ENCODE measurements around the gene OR8B12. TPM values are rescaled to one million over a fixed set of nuclear protein-coding genes. Genes with fewer than 3 reads are reported as not detected.

OR8B12 gene
- total RNA-seq, 1 donor from 2014 or later: not detected

DNA sequence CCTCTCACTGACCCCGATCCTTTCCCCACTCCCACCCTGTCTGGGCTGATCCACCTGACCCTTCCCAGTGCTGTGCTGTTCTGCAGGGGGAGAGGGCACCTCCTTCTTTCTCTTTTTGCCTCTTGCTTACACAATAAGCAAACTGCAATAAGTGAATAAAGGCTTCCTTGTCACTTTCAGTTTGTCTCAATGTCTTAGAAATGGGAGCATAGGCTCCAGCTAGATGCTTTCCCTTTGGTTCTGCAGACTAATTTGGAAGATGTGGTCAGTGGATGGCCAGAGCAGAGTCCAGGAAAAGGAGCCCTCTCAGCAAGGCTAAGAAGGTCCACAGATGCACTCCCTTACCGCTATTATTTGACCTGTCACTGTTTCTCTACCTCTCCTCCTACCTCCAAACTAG, 9.4 kb downstream of the OR8B12 start:
- Mint-ChIP-seq H3K27me3 (ENCODE audit: unreplicated experiment) (no peaks in the 10 kb centered on the region), H3K36me3 (ENCODE audit: low read depth, unreplicated experiment) (peaks cover 3% of the 10 kb centered on the region), H3K4me3 (ENCODE audit: unreplicated experiment) (no peak overlapping the region), H3K27ac (ENCODE audit: unreplicated experiment) (no peak overlapping the region), H3K4me1 (ENCODE audit: unreplicated experiment) (peaks cover 14% of the 10 kb centered on the region), H3K9me3 (ENCODE audit: unreplicated experiment) (no peaks in the 10 kb centered on the region)
- no peak for DNase-seq (ENCODE audit: low spot score)
- no peak for TF ChIP-seq CTCF (IDR thresholded peaks at IDR 0.05; ENCODE audit: unreplicated experiment)

GRCh38 chr11:124533626-124534025, 9.8 kb downstream of the OR8B12 start:
- DNase-seq (ENCODE audit: low spot score): no peak
- peaks cover 14% of the 10 kb centered on the region for H3K4me1 Mint-ChIP-seq (ENCODE audit: unreplicated experiment)
- no peaks in the 10 kb centered on the region for H3K27me3 Mint-ChIP-seq (ENCODE audit: unreplicated experiment)
- no peaks in the 10 kb centered on the region for H3K9me3 Mint-ChIP-seq (ENCODE audit: unreplicated experiment)
- no peak overlapping the region for H3K4me3 Mint-ChIP-seq (ENCODE audit: unreplicated experiment)
- no peak overlapping the region for H3K27ac Mint-ChIP-seq (ENCODE audit: unreplicated experiment)
- peaks cover 3% of the 10 kb centered on the region for H3K36me3 Mint-ChIP-seq (ENCODE audit: low read depth, unreplicated experiment)
- no peak for TF ChIP-seq CTCF (IDR thresholded peaks at IDR 0.05; ENCODE audit: unreplicated experiment)

- Mint-ChIP-seq H3K36me3 (ENCODE audit: low read depth, unreplicated experiment) (no peaks in the 10 kb centered on the region), H3K4me1 (ENCODE audit: unreplicated experiment) (peaks cover 15% of the 10 kb centered on the region), H3K4me3 (ENCODE audit: unreplicated experiment) (no peak overlapping the region), H3K9me3 (ENCODE audit: unreplicated experiment) (no peaks in the 10 kb centered on the region), H3K27ac (ENCODE audit: unreplicated experiment) (no peak overlapping the region), H3K27me3 (ENCODE audit: unreplicated experiment) (no peaks in the 10 kb centered on the region)
- no peak for TF ChIP-seq CTCF (IDR thresholded peaks at IDR 0.05; ENCODE audit: unreplicated experiment)
- no peak for DNase-seq (ENCODE audit: low spot score)
Observed at GRCh38 chr11:124520550-124520854, 23.0 kb downstream of the OR8B12 start.

DNA sequence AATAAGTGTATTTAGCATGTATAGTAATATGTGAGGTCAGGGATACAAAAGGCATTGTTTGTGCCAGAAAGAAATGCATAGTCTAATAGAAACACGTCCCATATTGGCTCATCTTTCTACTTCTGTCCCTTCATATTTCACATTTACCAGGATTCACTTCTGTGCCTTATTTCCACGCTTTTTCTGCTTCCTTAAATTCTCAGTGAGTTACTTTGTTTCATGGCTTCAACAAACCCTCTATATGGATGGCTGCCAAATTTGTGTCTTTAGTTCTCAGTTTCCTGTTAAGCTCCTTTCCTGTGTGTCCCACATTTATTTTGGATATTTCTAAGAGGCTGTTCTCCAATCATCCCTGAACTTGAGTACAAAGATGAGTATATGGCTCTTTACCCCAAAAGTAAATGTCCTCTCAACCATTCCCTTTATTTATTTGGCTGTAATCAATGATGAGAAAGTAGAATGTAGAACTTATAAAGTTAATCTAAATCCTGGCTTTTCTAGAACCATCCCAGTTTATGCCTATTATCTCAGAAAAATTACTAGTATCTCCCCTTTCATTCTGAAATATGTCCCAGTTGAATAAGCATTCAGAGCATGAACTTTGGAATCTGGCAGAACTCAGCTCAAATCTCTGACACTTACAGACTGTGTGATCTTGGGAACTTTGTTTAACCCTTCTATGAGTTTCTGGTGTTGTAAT, 23.5 kb downstream of the OR8B12 start:
- Mint-ChIP-seq H3K4me3 (ENCODE audit: unreplicated experiment) (no peak overlapping the region), H3K27ac (ENCODE audit: unreplicated experiment) (no peak overlapping the region), H3K36me3 (ENCODE audit: low read depth, unreplicated experiment) (no peaks in the 10 kb centered on the region), H3K9me3 (ENCODE audit: unreplicated experiment) (no peaks in the 10 kb centered on the region), H3K4me1 (ENCODE audit: unreplicated experiment) (peaks cover 15% of the 10 kb centered on the region), H3K27me3 (ENCODE audit: unreplicated experiment) (no peaks in the 10 kb centered on the region)
- DNase-seq (ENCODE audit: low spot score): no peak
- no peak for TF ChIP-seq CTCF (IDR thresholded peaks at IDR 0.05; ENCODE audit: unreplicated experiment)

- H3K9me3 Mint-ChIP-seq (ENCODE audit: unreplicated experiment): no peaks in the 10 kb centered on the region
- H3K27ac Mint-ChIP-seq (ENCODE audit: unreplicated experiment): no peak overlapping the region
- H3K4me1 Mint-ChIP-seq (ENCODE audit: unreplicated experiment): peaks cover 15% of the 10 kb centered on the region
- H3K36me3 Mint-ChIP-seq (ENCODE audit: low read depth, unreplicated experiment): no peaks in the 10 kb centered on the region
- H3K4me3 Mint-ChIP-seq (ENCODE audit: unreplicated experiment): no peak overlapping the region
- no peak for DNase-seq (ENCODE audit: low spot score)
- H3K27me3 Mint-ChIP-seq (ENCODE audit: unreplicated experiment): no peaks in the 10 kb centered on the region
- TF ChIP-seq CTCF (IDR thresholded peaks at IDR 0.05; ENCODE audit: unreplicated experiment): no peak
Observed at GRCh38 chr11:124518989-124519451, 24.4 kb downstream of the OR8B12 start.

Data from endothelial cell (in vitro differentiated cells).